GM06990 (cell line): ENCODE measurements around the gene ASB7.
"Not testable (repeated sequence)": the region's sequence is repeated elsewhere in the genome, so short reads cannot be mapped to it uniquely, and the experiment has no call there.

ENCODE experiments used
- DNase-seq: peaks from one replicate; pipeline ENCODE4 v3.0.0-alpha.2; 2011; ENCODE audit not compliant: insufficient read length; ENCODE audit errors: extremely low read depth
- H3K27me3 ChIP-seq: replicated peaks from 2 replicates; pipeline ENCODE4 v1.6.0; 2011; ENCODE audit warnings: low read length; ENCODE audit not compliant: control insufficient read depth, insufficient read depth
- H3K36me3 ChIP-seq: 2 replicates; pipeline ENCODE4 v1.5.1; 2011; ENCODE audit warnings: low read length; ENCODE audit not compliant: control insufficient read depth, insufficient read depth
- H3K4me3 ChIP-seq: replicated peaks from 2 replicates; pipeline ENCODE4 v1.5.1; 2011; ENCODE audit warnings: low read depth, mild to moderate bottlenecking, control low read depth, low read length
- TF ChIP-seq, protein P1 (sequence below): IDR thresholded peaks from 2 replicates; pipeline ENCODE4 v1.5.1; 2011; ENCODE audit warnings: low read length, control low read depth, mild to moderate bottlenecking, inconsistent platforms; ENCODE audit not compliant: insufficient read depth, poor library complexity, severe bottlenecking

The ASB7 gene

DNA sequence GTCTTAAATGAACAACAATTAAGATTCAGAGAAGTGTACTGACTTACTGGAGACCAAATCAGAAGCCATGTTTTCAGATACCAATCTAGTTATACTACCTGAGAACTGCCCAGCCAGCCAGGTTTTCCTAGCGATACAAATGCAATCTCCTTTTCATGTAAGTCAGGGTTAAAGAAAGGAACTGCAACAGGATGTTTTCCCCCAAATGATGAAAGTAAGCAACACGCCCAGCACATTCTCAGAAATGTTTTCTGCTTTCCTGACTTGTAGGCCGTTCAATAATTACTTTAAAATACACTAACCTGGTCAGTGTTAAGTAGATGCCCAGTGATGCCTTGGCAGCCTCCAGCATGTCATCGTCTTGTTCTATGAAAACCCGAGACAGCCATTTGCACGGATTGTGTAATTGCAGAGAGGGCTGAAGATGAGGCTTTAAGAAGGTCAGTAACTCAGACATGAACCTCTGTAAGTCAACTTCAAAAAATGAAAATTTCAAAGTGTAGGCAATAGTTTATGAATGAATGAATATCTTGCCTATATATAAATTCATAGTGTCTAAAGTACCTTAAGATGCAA is 30.7 kb upstream of the ASB7 start:
- no peak for DNase-seq
- Histone ChIP-seq H3K27me3 (no peaks in the 10 kb centered on the region), H3K36me3 (peaks cover 8% of the 10 kb centered on the region), H3K4me3 (no peak overlapping the region)
- TF ChIP-seq, protein P1, sequence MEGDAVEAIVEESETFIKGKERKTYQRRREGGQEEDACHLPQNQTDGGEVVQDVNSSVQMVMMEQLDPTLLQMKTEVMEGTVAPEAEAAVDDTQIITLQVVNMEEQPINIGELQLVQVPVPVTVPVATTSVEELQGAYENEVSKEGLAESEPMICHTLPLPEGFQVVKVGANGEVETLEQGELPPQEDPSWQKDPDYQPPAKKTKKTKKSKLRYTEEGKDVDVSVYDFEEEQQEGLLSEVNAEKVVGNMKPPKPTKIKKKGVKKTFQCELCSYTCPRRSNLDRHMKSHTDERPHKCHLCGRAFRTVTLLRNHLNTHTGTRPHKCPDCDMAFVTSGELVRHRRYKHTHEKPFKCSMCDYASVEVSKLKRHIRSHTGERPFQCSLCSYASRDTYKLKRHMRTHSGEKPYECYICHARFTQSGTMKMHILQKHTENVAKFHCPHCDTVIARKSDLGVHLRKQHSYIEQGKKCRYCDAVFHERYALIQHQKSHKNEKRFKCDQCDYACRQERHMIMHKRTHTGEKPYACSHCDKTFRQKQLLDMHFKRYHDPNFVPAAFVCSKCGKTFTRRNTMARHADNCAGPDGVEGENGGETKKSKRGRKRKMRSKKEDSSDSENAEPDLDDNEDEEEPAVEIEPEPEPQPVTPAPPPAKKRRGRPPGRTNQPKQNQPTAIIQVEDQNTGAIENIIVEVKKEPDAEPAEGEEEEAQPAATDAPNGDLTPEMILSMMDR = no peak

DNA sequence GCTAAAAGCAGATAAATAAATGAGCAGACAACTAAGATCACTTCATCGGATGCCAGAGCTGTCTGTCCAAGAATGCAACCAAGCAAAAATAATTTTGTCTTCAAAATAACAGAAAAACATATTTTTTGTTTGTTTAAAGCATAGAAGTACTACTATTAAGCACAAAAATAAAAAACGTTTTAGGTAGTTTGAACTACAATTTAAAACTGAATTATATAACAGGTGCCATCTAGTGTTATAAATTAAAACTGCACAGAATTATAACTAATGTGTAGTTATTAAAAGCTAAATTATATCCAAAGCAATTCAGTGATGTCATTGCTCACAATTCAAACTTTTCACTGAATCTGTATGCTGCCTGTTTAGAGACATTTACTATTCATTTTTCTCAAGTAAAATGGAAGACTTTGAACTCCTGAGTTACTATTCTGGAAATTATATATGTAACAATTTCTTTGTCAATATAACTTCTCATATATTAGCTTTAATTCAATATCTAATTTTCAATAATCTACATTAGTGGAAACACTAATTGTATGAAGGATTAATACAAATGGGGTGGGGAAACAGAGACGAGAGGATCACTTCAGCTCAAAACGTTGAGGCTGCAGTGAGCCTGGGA is 29.9 kb upstream of the ASB7 start:
- Histone ChIP-seq H3K27me3 (no peaks in the 10 kb centered on the region), H3K36me3 (peaks cover 8% of the 10 kb centered on the region), H3K4me3 (no peak overlapping the region)
- TF ChIP-seq, protein P1 = peak; percentile 30
- no peak for DNase-seq

DNA sequence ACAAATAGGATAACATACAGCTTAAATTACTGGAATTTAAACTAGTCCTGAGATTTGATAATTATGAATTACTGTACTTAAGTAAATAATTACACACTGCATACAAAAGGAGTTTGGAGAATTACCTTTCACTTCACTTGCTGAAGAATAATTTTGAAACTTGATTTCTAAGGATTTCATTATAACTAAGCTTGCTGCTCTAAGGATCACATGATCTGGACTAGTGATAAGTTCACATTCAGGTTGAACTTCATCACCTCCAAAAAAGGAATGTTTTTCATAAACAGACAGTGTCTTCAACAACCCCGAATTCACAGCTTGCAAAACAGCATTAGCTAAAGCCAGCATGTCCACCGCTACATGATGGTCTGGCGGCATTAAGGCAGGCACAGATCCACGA is 28.9 kb upstream of the ASB7 start:
- Histone ChIP-seq H3K36me3 (peaks cover 5% of the 10 kb centered on the region), H3K27me3 (no peaks in the 10 kb centered on the region), H3K4me3 (no peak overlapping the region)
- TF ChIP-seq, protein P1 = no peak
- no peak for DNase-seq

DNA sequence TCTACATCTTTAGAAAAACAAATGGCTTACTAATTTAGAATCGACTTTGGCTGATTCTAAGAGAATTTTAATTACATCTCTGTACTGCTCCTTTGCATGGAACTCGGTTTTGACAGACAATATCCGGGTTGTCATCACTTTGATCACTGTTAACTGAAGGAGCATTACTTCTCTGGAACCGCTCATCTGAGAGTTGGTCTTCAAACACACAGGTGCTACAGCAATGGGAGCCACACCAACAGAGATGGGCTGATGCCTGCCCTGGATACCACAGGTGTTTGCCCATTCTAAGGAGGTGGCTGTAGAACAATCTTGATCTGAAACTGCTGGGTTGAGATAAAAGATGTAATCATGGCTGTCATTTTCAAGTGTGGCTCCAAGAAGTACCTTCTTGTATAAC is 22.0 kb upstream of the ASB7 start:
- peaks cover 2% of the 10 kb centered on the region; the same call in 1 of the 2 replicates for H3K36me3 ChIP-seq
- H3K4me3 ChIP-seq = no peak overlapping the region
- no peak for DNase-seq
- H3K27me3 ChIP-seq = no peaks in the 10 kb centered on the region
- TF ChIP-seq, protein P1 = no peak

DNA sequence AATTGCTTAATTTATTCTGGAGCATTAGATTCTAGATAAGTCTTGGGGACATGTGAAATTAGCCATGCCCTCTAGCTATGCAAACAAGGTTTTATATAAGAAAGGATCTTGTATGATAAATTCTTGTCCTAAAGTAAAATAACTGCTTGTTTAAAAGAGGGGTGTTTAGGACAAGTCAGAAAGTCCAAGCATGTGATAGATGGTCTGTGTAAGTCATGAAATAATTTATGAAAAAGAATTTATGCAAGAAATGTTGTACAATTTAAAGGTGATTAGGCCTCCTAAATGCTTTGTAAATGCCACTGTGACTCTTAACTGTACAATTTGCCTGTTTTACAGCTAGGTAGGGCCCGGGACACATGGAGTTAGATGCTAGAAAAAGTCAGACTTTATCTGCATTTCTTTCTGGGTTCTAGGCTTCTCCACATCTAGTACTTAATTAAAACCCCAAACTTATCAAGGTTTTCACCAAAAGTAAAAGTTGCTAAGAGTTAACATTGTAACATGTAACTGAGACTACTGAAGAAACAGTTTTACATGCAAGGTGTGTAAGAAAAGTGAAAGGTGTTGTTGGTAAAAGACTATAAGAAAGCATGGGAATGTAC is 13.6 kb upstream of the ASB7 start:
- Histone ChIP-seq H3K36me3 (peaks cover 2% of the 10 kb centered on the region; the same call in 1 of the 2 replicates), H3K4me3 (no peak overlapping the region), H3K27me3 (no peaks in the 10 kb centered on the region)
- TF ChIP-seq, protein P1 = no peak
- DNase-seq = no peak

DNA sequence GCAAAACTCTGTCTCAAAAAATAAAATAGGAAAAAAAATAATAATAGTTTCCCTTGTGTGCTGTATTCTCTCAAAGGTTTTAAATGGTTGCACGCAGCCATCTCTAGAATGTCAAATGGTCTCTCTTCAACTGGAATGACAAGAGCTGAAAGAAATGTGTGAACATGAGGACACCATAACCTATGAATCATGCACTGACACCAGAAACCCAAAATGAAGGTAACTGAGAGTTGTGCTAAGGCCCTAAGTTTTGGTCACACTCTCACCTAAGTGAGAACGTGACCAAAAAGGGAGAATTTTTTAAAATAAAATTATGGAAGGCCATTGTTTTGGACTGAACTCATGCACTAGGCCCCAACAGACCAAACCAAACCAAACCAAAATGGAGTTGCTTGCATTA is 11.2 kb upstream of the ASB7 start:
- not testable (repeated sequence) for H3K4me3 ChIP-seq, H3K27me3 ChIP-seq

More for the DNA sequence above, 11.2 kb upstream of the ASB7 start:
- not testable (repeated sequence) for H3K36me3 ChIP-seq, DNase-seq
